ENCODE measurements around the gene STRAP.

The STRAP gene

GRCh38 chr12:15904378-15904920 is 22.3 kb downstream of the STRAP start (continued):
- no peak for TF ChIP-seq IKZF3 (tag by site-specific recombination; IDR thresholded peaks at IDR 0.05)
- no peak for TF ChIP-seq CTCF (tag by site-specific recombination; IDR thresholded peaks at IDR 0.05)
- no peak for TF ChIP-seq ZBTB48 (tag by site-specific recombination; IDR thresholded peaks at IDR 0.05)
- no peak for TF ChIP-seq RBAK (tag by site-specific recombination; IDR thresholded peaks at IDR 0.05)
- TF ChIP-seq ZNF585B (tag by site-specific recombination; IDR thresholded peaks at IDR 0.05): no peak
- no peak for TF ChIP-seq ZNF248 (tag by site-specific recombination; IDR thresholded peaks at IDR 0.05)
- no peak for TF ChIP-seq ZNF214 (tag by site-specific recombination; IDR thresholded peaks at IDR 0.05; ENCODE audit: borderline replicate concordance)
- TF ChIP-seq BCL6B (tag by site-specific recombination; IDR thresholded peaks at IDR 0.05): no peak
- TF ChIP-seq ZSCAN16 (tag by site-specific recombination; IDR thresholded peaks at IDR 0.05): no peak
- no peak for TF ChIP-seq ZBTB11 (tag by site-specific recombination; conservative IDR thresholded peaks at IDR 0.05; ENCODE audit: low read depth)
- TF ChIP-seq ZSCAN23 (tag by site-specific recombination; IDR thresholded peaks at IDR 0.05): no peak
- no peak for TF ChIP-seq ZNF837 (tag by site-specific recombination; IDR thresholded peaks at IDR 0.05)
- no peak for TF ChIP-seq ZNF704 (tag by site-specific recombination; IDR thresholded peaks at IDR 0.05)
- TF ChIP-seq ZNF549 (tag by site-specific recombination; IDR thresholded peaks at IDR 0.05): no peak
- TF ChIP-seq ZNF37A (tag by site-specific recombination; IDR thresholded peaks at IDR 0.05): no peak

- ChIA-PET POLR2A (interaction anchor here (0.6 to 2.0 kb wide), 4 partner anchors 9 to 27 kb away, joined by 3 to 8 read pairs (median 5); no protein-coding TSS in a partner anchor), CTCF (interaction anchor here (0.6 to 2.1 kb wide), 5 partner anchors 11 to 63 kb away, joined by 3 to 8 read pairs (median 3); no protein-coding TSS in a partner anchor)
- Histone ChIP-seq H3K9me3 (ENCODE audit: control insufficient read depth, insufficient read depth, low read depth, low read length) (no peaks in the 10 kb centered on the region), H3K4me1 (ENCODE audit: control insufficient read depth, insufficient read depth, low read length) (peaks cover 3% of the 10 kb centered on the region; the same call in 1 of the 2 replicates), H3K36me3 (ENCODE audit: control insufficient read depth in 2 of 2, insufficient read depth in 1 of 2, low read length in 2 of 2) (peaks cover 3 to 20% of the 10 kb centered on the region in 2 experiments; a peak in 2 of 3 replicates), H3K27ac (ENCODE audit: extremely low read depth, low read depth, low read length) (no peak overlapping the region), H3K4me3 (ENCODE audit: low read depth, low read length) (no peak overlapping the region)
- no peak for TF ChIP-seq GLI4 (tag by site-specific recombination; IDR thresholded peaks at IDR 0.05)
- TF ChIP-seq ZSCAN23 (tag by site-specific recombination; IDR thresholded peaks at IDR 0.05): no peak
- TF ChIP-seq ZNF335 (tag by site-specific recombination; conservative IDR thresholded peaks at IDR 0.05): 0 out of 2 replicates have a peak, but pooled peaks have one; percentile 2
- TF ChIP-seq ZBTB48 (tag by site-specific recombination; IDR thresholded peaks at IDR 0.05): no peak
- no peak for TF ChIP-seq EGR2 (tag by site-specific recombination; IDR thresholded peaks at IDR 0.05; ENCODE audit: low read depth)
- no peak for TF ChIP-seq KLF16 (tag by site-specific recombination; IDR thresholded peaks at IDR 0.05)
- no peak for TF ChIP-seq KLF10 (tag by site-specific recombination; IDR thresholded peaks at IDR 0.05)
Measured at GRCh38 chr12:15910468-15910863, 28.3 kb downstream of the STRAP start.
